Measurements from ENCODE around the gene COL9A1. TPM values are rescaled to one million over a fixed set of nuclear protein-coding genes. Genes with fewer than 3 reads are reported as not detected.

COL9A1 gene
- total RNA-seq, 4 donors from 2014 or later: 0.07 to 0.81 (median 0.27) TPM; not detected in 1

Other genes with a start within 250 kb of the COL9A1 start
- gene FAM135A, start 110.4 kb upstream of the COL9A1 start, total RNA-seq: 10 to 100 TPM; 15.4 to 37.0 (median 29.9) TPM